ENCODE data around the gene IGF2R.
"Not testable (repeated sequence)": the region's sequence is repeated elsewhere in the genome, so short reads cannot be mapped to it uniquely, and the experiment has no call there.

Gene IGF2R

DNA sequence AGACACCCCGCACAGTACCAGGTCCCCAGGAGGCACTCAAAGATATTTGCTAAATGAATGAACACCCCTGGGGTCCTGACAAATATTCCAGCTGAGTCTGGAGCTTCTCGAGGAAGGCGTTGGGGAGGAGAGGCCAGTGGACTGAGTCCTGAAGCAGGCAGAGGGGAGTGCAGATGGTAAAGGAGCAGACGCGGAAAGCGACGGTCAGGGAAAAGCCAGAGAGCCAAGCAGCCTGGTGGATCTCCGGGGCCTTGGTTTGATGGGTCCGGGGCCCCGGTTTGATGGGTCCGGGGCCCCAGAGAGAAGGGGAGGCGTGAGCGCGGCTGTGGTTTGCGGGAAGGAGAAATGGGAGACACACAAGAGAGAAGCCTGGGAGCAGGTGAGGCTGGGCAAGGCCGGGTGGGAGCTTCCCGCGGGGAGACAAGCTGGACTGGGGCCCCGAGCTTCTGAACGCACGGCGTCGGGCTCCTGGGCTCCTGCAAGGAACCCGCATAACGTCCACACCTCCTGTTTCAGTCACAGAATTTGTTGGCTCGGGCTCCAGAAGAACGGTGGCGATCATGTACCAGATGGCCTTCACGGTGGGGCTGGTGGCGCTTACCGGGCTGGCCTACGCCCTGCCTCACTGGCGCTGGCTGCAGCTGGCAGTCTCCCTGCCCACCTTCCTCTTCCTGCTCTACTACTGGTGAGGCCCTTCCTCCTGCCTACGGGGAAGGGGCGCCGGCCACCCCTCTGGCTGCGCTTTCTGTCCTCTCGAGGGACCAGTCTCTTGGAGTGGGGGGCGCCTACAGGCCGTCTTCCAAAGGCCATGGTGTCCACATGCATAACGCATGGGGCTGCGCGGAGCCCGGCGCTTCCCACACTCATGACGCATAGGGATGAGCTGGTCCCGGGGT, 164.8 kb downstream of the IGF2R start:
- H3K9ac ChIP-seq = no peak overlapping the region
- H3K27me3 ChIP-seq = no peaks in the 10 kb centered on the region
- peaks cover 0 to 10% (median 0%) of the 10 kb centered on the region in 11 experiments; a peak in 3 of 22 replicates for H4K20me1 ChIP-seq
- no peaks in the 10 kb centered on the region; a peak in 1 of 22 replicates for H3K36me3 ChIP-seq
- no peak overlapping the region for H3K27ac ChIP-seq
- no peak for TF ChIP-seq Cebpa-rat (IDR thresholded peaks at IDR 0.05)
- H3K4me2 ChIP-seq = no peak overlapping the region
- H3K4me3 ChIP-seq = no peak overlapping the region
- no peaks in the 10 kb centered on the region for H3K4me1 ChIP-seq
- no peaks in the 10 kb centered on the region for H3K9me3 ChIP-seq (replicated peaks in 1 of 11)

GRCh38 chr6:160134337-160134751, 165.5 kb downstream of the IGF2R start:
- H3K4me1 ChIP-seq; H3K4me2 ChIP-seq; H3K27me3 ChIP-seq; H3K36me3 ChIP-seq; H3K27ac ChIP-seq; H3K4me3 ChIP-seq; H3K9me3 ChIP-seq (replicated peaks in 1 of 11); H3K9ac ChIP-seq: not testable (repeated sequence)
- H4K20me1 ChIP-seq = peaks cover 0 to 10% (median 0%) of the 10 kb centered on the region in 11 experiments; a peak in 3 of 22 replicates

GRCh38 chr6:160134779-160135547, 166.1 kb downstream of the IGF2R start:
- no peak for TF ChIP-seq Cebpa-rat (IDR thresholded peaks at IDR 0.05)
- Histone ChIP-seq H4K20me1 (peaks cover 0 to 10% (median 0%) of the 10 kb centered on the region in 11 experiments; a peak in 3 of 22 replicates), H3K4me3 (no peak overlapping the region), H3K27ac (no peak overlapping the region), H3K4me2 (no peak overlapping the region), H3K27me3 (no peaks in the 10 kb centered on the region), H3K36me3 (no peaks in the 10 kb centered on the region; a peak in 1 of 22 replicates), H3K9ac (no peak overlapping the region), H3K4me1 (no peaks in the 10 kb centered on the region), H3K9me3 (replicated peaks in 1 of 11) (no peaks in the 10 kb centered on the region)

- TF ChIP-seq Cebpa-rat (IDR thresholded peaks at IDR 0.05) = no peak
- Histone ChIP-seq H3K27me3 (no peaks in the 10 kb centered on the region), H3K4me2 (no peak overlapping the region), H3K36me3 (no peaks in the 10 kb centered on the region; a peak in 1 of 22 replicates), H3K27ac (no peak overlapping the region), H3K9ac (no peak overlapping the region), H3K9me3 (replicated peaks in 1 of 11) (no peaks in the 10 kb centered on the region), H4K20me1 (peaks cover 0 to 10% (median 0%) of the 10 kb centered on the region in 11 experiments; a peak in 3 of 22 replicates), H3K4me1 (no peaks in the 10 kb centered on the region), H3K4me3 (no peak overlapping the region)
These were observed 167.2 kb downstream of the IGF2R start for GRCh38 chr6:160135907-160136655.

DNA sequence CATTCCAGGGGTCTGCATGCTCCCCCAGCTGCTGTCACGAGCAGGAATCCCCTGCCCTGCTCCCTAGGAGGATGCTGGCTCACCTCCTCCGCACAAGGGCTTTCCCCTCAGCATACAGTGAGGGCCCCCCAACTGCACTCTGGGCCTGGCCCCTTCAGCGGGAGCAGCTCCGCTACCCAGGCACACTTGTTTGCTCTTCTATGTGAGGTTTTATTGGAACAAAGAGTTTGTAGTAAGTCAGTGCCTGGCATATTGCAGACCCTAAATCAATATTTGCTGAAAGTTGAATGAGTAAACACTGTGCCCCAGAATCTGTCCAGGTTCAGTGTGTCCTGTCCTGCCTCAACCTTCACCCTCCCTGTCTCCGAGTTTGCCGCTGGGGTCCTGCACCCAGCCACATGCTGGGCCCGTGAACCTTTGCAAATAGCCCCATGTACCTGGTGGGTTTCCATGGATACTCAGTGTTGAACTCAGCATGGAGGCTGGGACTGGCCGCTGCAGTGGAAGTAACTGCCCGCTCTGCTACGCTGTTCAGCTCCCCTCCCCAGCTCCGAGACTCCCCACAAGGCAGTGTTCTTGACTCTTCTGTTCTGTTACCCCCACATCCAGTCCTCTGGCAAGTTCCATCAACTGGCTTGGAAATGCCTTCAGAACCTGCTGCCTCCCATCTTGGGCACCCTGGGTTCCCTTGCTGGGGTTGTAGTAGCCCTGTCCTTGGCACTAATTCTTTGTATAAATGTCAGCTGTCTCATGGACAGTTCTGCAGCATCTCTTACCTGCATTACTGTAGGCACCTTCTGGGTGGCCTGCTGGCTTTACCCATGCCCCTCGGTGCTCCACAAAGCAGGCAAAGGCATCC, 168.5 kb downstream of the IGF2R start:
- H3K4me3 ChIP-seq = no peak overlapping the region
- peaks cover 0 to 10% (median 0%) of the 10 kb centered on the region in 11 experiments; a peak in 3 of 22 replicates for H4K20me1 ChIP-seq
- no peak overlapping the region for H3K4me2 ChIP-seq
- no peaks in the 10 kb centered on the region for H3K4me1 ChIP-seq
- H3K9ac ChIP-seq = no peak overlapping the region
- H3K36me3 ChIP-seq = no peaks in the 10 kb centered on the region; a peak in 1 of 22 replicates
- no peak for TF ChIP-seq Cebpa-rat (IDR thresholded peaks at IDR 0.05)
- H3K9me3 ChIP-seq (replicated peaks in 1 of 11) = no peaks in the 10 kb centered on the region
- no peak overlapping the region for H3K27ac ChIP-seq
- H3K27me3 ChIP-seq = no peaks in the 10 kb centered on the region

DNA sequence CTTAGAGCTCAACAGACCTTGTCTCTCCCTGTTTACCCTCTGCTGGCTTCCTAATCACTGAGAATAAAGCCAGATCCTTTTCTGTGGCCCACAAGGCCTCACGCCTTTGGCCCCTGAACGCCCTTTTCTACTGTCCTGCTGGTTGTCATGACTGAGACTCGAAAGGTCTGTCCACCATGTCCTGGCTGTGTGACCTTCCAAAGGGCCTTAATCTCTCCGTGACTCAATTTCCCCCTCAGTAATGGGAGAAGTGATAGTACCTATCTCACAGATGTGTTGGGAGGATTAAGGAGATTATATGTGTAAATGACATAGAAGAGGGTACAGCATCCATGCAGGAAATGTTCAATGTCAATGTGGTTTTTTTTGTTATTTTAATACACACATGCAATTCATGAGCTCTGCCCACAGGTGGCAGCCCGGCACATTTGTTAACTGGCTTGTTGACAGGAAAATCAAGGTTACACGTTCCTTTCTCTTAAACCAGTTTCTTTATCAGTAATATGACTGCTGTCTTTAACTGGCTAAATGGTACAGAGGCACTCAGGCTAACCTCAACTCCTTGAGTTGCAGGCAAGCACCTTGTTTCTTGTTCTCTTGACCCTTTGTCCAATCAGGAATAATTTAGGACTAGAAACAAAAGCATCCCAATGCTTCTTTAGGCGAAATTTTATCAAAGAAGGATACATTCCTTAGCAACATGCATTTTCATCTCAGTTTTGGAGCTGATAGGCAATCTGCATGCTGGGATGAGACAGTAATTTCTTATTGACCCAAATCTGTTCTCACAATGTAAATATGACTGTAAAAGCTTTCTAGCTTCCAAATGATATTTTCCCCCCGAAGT, 169.3 kb downstream of the IGF2R start:
- TF ChIP-seq Cebpa-rat (IDR thresholded peaks at IDR 0.05) = no peak
- no peak overlapping the region for H3K4me2 ChIP-seq

GRCh38 chr6:160138839-160139419, 170.0 kb downstream of the IGF2R start:
- Histone ChIP-seq H3K4me2 (no peak overlapping the region), H3K4me1 (no peaks in the 10 kb centered on the region), H3K27ac (no peak overlapping the region), H4K20me1 (peaks cover 0 to 10% (median 0%) of the 10 kb centered on the region in 11 experiments; a peak in 3 of 22 replicates), H3K27me3 (no peaks in the 10 kb centered on the region), H3K9me3 (replicated peaks in 1 of 11) (peaks cover 0 to 1% (median 0%) of the 10 kb centered on the region in 11 experiments; a peak in 1 of 22 replicates), H3K9ac (no peak overlapping the region), H3K36me3 (no peaks in the 10 kb centered on the region), H3K4me3 (no peak overlapping the region)
- TF ChIP-seq Cebpa-rat (IDR thresholded peaks at IDR 0.05) = no peak

More for the DNA sequence above, 169.3 kb downstream of the IGF2R start:
- Histone ChIP-seq H3K9me3 (replicated peaks in 1 of 11) (no peaks in the 10 kb centered on the region), H3K27me3 (no peaks in the 10 kb centered on the region), H3K27ac (no peak overlapping the region), H3K4me3 (no peak overlapping the region), H3K4me1 (no peaks in the 10 kb centered on the region), H3K36me3 (no peaks in the 10 kb centered on the region; a peak in 1 of 22 replicates), H3K9ac (no peak overlapping the region), H4K20me1 (peaks cover 0 to 10% (median 0%) of the 10 kb centered on the region in 11 experiments; a peak in 3 of 22 replicates)

All from BLaER1 treated with 17β-estradiol and CSF1 and Interleukin-3, amounts not matched to agents 10 nM and 100 nM (cell line).